GM23338 (cell line): Measurements from ENCODE around the gene RNASE7. TPM values are rescaled to one million over a fixed set of nuclear protein-coding genes. Genes with fewer than 3 reads are reported as not detected.
A peak's percentile ranks its signal among the peaks of the same experiment; 100 is the strongest.

ENCODE experiments used
- ATAC-seq: fragments of 200-7000 bp; cut with Tn5 transposase; 3 replicates; pipeline ENCODE4 v1.9.1; 2020
- DNase-seq: peaks from one replicate; pipeline ENCODE4 v3.0.0-alpha.2; 2015; ENCODE audit warnings: low spot score
- H2AFZ ChIP-seq: fragments of 200-600 bp; sonication (generic); 2 replicates; pipeline ENCODE4 v1.8.0; 2016; ENCODE audit warnings: antibody characterized with exemption, mild to moderate bottlenecking, moderate library complexity
- H3F3A ChIP-seq: fragments of 200-600 bp; sonication (generic); replicated peaks from 2 replicates; pipeline ENCODE4 v1.8.0; 2017; ENCODE audit warnings: antibody characterized with exemption, mixed run types, low read depth
- H3K27ac ChIP-seq: fragments of 200-600 bp; sonication (generic); 2 replicates; pipeline ENCODE4 v1.6.1; 2016; ENCODE audit warnings: low read depth
- H3K27me3 ChIP-seq: fragments of 200-600 bp; sonication (generic); 2 replicates; pipeline ENCODE4 v1.8.0; 2016; ENCODE audit warnings: mild to moderate bottlenecking, mixed run types, moderate library complexity; ENCODE audit not compliant: insufficient read depth
- H3K36me3 ChIP-seq: fragments of 200-600 bp; sonication (generic); 2 replicates; pipeline ENCODE4 v1.8.0; 2016; ENCODE audit warnings: mild to moderate bottlenecking; ENCODE audit not compliant: insufficient read depth
- H3K4me1 ChIP-seq: fragments of 200-600 bp; sonication (generic); 2 replicates; pipeline ENCODE4 v1.8.0; 2016; ENCODE audit warnings: mild to moderate bottlenecking, moderate library complexity; ENCODE audit not compliant: insufficient read depth
- H3K4me2 ChIP-seq: fragments of 200-600 bp; sonication (generic); 2 replicates; pipeline ENCODE4 v1.7.1; 2017; ENCODE audit warnings: mixed run types
- H3K4me3 ChIP-seq: fragments of 200-600 bp; sonication (generic); 2 replicates; pipeline ENCODE4 v1.6.1; 2016; ENCODE audit warnings: mixed run types
- H3K79me2 ChIP-seq: fragments of 200-600 bp; sonication (generic); replicated peaks from 2 replicates; pipeline ENCODE4 v1.8.0; 2017; ENCODE audit warnings: mild to moderate bottlenecking; ENCODE audit not compliant: insufficient read depth
- H3K9me2 ChIP-seq: fragments of 200-600 bp; sonication (generic); 2 replicates; pipeline ENCODE4 v1.8.0; 2017; ENCODE audit not compliant: insufficient read depth
- H4K20me1 ChIP-seq: fragments of 200-600 bp; sonication (generic); replicated peaks from 2 replicates; pipeline ENCODE4 v1.8.0; 2017; ENCODE audit warnings: mild to moderate bottlenecking; ENCODE audit not compliant: insufficient read depth
- H3K27ac Mint-ChIP-seq: 2 replicates; pipeline ENCODE4 v1.8.0; 2020; ENCODE audit warnings: inconsistent platforms, mild to moderate bottlenecking, moderate library complexity, mixed read lengths
- H3K27me3 Mint-ChIP-seq: 3 replicates; pipeline ENCODE4 v1.8.0; 2022; ENCODE audit warnings: low read depth, mild to moderate bottlenecking, moderate library complexity, mixed read lengths, inconsistent platforms; ENCODE audit not compliant: insufficient read depth, poor library complexity
- H3K36me3 Mint-ChIP-seq: 3 replicates; pipeline ENCODE4 v1.8.0; 2021; ENCODE audit warnings: low read depth, mild to moderate bottlenecking, inconsistent platforms, moderate library complexity, mixed read lengths
- H3K4me1 Mint-ChIP-seq: 3 replicates; pipeline ENCODE4 v1.8.0; 2020; ENCODE audit warnings: mild to moderate bottlenecking, inconsistent platforms, mixed read lengths
- H3K4me3 Mint-ChIP-seq: 3 replicates; pipeline ENCODE4 v1.8.0; 2021; ENCODE audit warnings: moderate library complexity, mild to moderate bottlenecking, inconsistent platforms, mixed read lengths
- H3K9me3 Mint-ChIP-seq: 3 replicates; pipeline ENCODE4 v1.8.0; 2020; ENCODE audit warnings: moderate library complexity, mild to moderate bottlenecking, inconsistent platforms, mixed read lengths
- CREB1 ChIP-seq: fragments of 250-450 bp; sonication (Bioruptor Pico); IDR thresholded peaks from 2 replicates; pipeline ENCODE4 v1.5.0; 2020; ENCODE audit warnings: low read depth, mild to moderate bottlenecking, moderate library complexity
- CTCF ChIP-seq, 2 experiments: fragments of 200-600 bp in 1 of 2; sonication (generic) in 1 of 2; conservative IDR thresholded peaks; 2 replicates each; pipeline versions ENCODE4 v1.5.1 to v1.6.1; 2016 to 2017; ENCODE audit warnings: antibody characterized with exemption in 2 of 2, low read depth in 2 of 2, mild to moderate bottlenecking in 2 of 2, moderate library complexity in 1 of 2
- ETS1 ChIP-seq: IDR thresholded peaks from 2 replicates; pipeline ENCODE4 v1.6.1; 2016; ENCODE audit warnings: antibody characterized with exemption
- EZH2phosphoT487 ChIP-seq: fragments of 200-600 bp; sonication (generic); IDR thresholded peaks from one replicate; pipeline ENCODE4 v1.8.1; 2018; ENCODE audit warnings: antibody characterized with exemption; ENCODE audit not compliant: unreplicated experiment
- JUNB ChIP-seq: IDR thresholded peaks from one replicate; pipeline ENCODE4 v1.6.1; 2016; ENCODE audit warnings: antibody characterized with exemption; ENCODE audit not compliant: unreplicated experiment
- POLR2AphosphoS5 ChIP-seq: IDR thresholded peaks from 2 replicates; pipeline ENCODE4 v1.6.1; 2016; ENCODE audit warnings: antibody characterized with exemption, low read depth
- REST ChIP-seq: IDR thresholded peaks from one replicate; pipeline ENCODE4 v1.6.1; 2018; ENCODE audit warnings: antibody characterized with exemption; ENCODE audit not compliant: unreplicated experiment
- STAT1 ChIP-seq: IDR thresholded peaks from one replicate; pipeline ENCODE4 v1.6.1; 2016; ENCODE audit warnings: antibody characterized with exemption; ENCODE audit not compliant: unreplicated experiment
- ZNF114 ChIP-seq: fragments of 250-450 bp; sonication (Bioruptor Pico); IDR thresholded peaks from 2 replicates; pipeline ENCODE4 v1.5.0; 2020; ENCODE audit warnings: mild to moderate bottlenecking, moderate library complexity
- ZNF331 ChIP-seq: fragments of 250-450 bp; sonication (Bioruptor Pico); IDR thresholded peaks from 2 replicates; pipeline ENCODE4 v1.5.0; 2020; ENCODE audit warnings: low read depth, mild to moderate bottlenecking, moderate library complexity
- ZNF462 ChIP-seq: fragments of 250-450 bp; sonication (Bioruptor Pico); IDR thresholded peaks from 2 replicates; pipeline ENCODE4 v1.5.0; 2020; ENCODE audit warnings: mild to moderate bottlenecking, moderate library complexity
- polyA plus RNA-seq: library from polyadenylated mRNA; unstranded; fragments of >200 nt; fragmentation: Nextera tagmentation; extraction: Ambion mirVana; gene quantifications from 2 replicates; pipeline ENCODE4 v1.2.1, GENCODE V29; 2016
- total RNA-seq: library from RNA; depleted of rRNA; stranded (reverse); fragments of >200 nt; shearing (Covaris generic); gene quantifications from 2 replicates; pipeline ENCODE4 v1.2.3, GENCODE V29; 2014

RNASE7 gene
- total and polyA plus RNA-seq, 2 experiments from 2014 or later: not detected

GRCh38 chr14:21090940-21091663 is 48.9 kb downstream of the RNASE7 start (continued):
- TF ChIP-seq EZH2phosphoT487 (no peak), REST (no peak)

- H2AFZ ChIP-seq: no peak overlapping the region
- peaks cover 39% of the 10 kb centered on the region for H3F3A ChIP-seq
- H3K4me3 ChIP-seq: no peak overlapping the region
- H3K4me2 ChIP-seq: no peak overlapping the region; the same call in 1 of the 2 replicates
- Mint-ChIP-seq H3K9me3 (peaks cover 11% of the 10 kb centered on the region; the same call in 2 of the 3 replicates), H3K36me3 (peaks cover 62% of the 10 kb centered on the region), H3K27ac (peak overlapping the region; percentile 82; the same call in 1 of the 2 replicates), H3K4me1 (peaks cover 69% of the 10 kb centered on the region), H3K4me3 (peak overlapping the region; percentile 59; the same call in 1 of the 3 replicates), H3K27me3 (peaks cover 42% of the 10 kb centered on the region)
- no peak for ATAC-seq
- DNase-seq: no peak
- H3K27me3 ChIP-seq: no peaks in the 10 kb centered on the region
- peaks cover 44% of the 10 kb centered on the region for H3K4me1 ChIP-seq
- H3K79me2 ChIP-seq: peaks cover 29% of the 10 kb centered on the region
- TF ChIP-seq CREB1 (CRISPR knock-in tag) (no peak), STAT1 (no peak), ZNF114 (CRISPR knock-in tag) (no peak), JUNB (no peak), CTCF (conservative IDR thresholded peaks at IDR 0.05; ENCODE audit: low read depth in 2 of 2) (no peak), POLR2AphosphoS5 (no peak), ZNF462 (CRISPR knock-in tag) (no peak), EZH2phosphoT487 (no peak), ETS1 (no peak), ZNF331 (no peak)
- peaks cover 19% of the 10 kb centered on the region for H4K20me1 ChIP-seq
- no peaks in the 10 kb centered on the region for H3K9me2 ChIP-seq
- no peak overlapping the region; the same call in 1 of the 2 replicates for H3K27ac ChIP-seq
- peaks cover 17% of the 10 kb centered on the region for H3K36me3 ChIP-seq
Observed at GRCh38 chr14:21091821-21092272, 49.7 kb downstream of the RNASE7 start.
